Measurements from ENCODE around the gene P2RX5. TPM values are rescaled to one million over a fixed set of nuclear protein-coding genes. Genes with fewer than 3 reads are reported as not detected.

Gene P2RX5
- total RNA-seq, 1 experiment from 2014 or later, result 14.9 TPM

DNA sequence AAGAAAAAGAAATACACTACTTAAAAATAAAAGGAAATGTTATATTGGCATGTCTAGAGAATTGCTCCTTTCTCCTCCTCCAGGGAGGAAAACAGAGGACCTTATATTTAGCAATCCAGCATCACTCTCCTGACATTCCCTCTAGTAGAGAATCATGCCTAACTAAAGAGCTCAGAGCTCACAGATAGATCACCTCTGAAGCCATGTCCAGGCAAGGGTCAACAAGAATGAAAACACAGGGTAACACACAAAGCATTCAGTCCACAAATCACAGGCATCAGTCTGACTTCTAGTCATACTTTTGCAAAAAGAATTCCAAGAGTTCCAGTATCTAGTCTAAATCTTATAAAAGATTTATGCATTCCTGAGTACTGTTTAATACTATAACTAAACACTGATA, 23.3 kb upstream of the P2RX5 start:
- intact Hi-C loops (cut with micrococcal nuclease; ENCODE audit: unreplicated experiment) (no loop called here), in situ Hi-C loops (cut with HindIII; ENCODE audit: low pct_unique_long_range_greater_than_20kb, low sequenced_read_pairs) (no loop called here)
- Histone ChIP-seq H3K4me1 (ENCODE audit: control insufficient read depth, insufficient read depth, low read length) (0 out of 2 replicates have a peak, but pooled peaks cover 4% of the 10 kb centered on the region), H3K27ac (ENCODE audit: low read length) (no peak overlapping the region), H3K4me3 (ENCODE audit: low read depth in 2 of 2, low read length in 2 of 2) (no peak overlapping the region), H3K9me3 (ENCODE audit: control insufficient read depth, insufficient read depth, low read depth, low read length) (no peaks in the 10 kb centered on the region), H3K36me3 (ENCODE audit: control insufficient read depth, insufficient read depth, low read length) (peaks cover 9% of the 10 kb centered on the region), H3K27me3 (ENCODE audit: control insufficient read depth, insufficient read depth, low read length) (no peaks in the 10 kb centered on the region)
- POLR2A ChIA-PET, result no interaction called here
- ATAC-seq (no peak), DNase-seq (ENCODE audit: low read depth, low spot score) (no peak)
- TF ChIP-seq TCF7L2 (IDR thresholded peaks at IDR 0.05; ENCODE audit: low read depth, low read length), result no peak
- TF ChIP-seq POLR2AphosphoS5 (IDR thresholded peaks at IDR 0.05; ENCODE audit: low read depth, low read length), result no peak
- no peak for TF ChIP-seq SIN3A (IDR thresholded peaks at IDR 0.05; ENCODE audit: borderline replicate concordance, insufficient read depth, low read depth, low read length)
- TF ChIP-seq, protein P1, sequence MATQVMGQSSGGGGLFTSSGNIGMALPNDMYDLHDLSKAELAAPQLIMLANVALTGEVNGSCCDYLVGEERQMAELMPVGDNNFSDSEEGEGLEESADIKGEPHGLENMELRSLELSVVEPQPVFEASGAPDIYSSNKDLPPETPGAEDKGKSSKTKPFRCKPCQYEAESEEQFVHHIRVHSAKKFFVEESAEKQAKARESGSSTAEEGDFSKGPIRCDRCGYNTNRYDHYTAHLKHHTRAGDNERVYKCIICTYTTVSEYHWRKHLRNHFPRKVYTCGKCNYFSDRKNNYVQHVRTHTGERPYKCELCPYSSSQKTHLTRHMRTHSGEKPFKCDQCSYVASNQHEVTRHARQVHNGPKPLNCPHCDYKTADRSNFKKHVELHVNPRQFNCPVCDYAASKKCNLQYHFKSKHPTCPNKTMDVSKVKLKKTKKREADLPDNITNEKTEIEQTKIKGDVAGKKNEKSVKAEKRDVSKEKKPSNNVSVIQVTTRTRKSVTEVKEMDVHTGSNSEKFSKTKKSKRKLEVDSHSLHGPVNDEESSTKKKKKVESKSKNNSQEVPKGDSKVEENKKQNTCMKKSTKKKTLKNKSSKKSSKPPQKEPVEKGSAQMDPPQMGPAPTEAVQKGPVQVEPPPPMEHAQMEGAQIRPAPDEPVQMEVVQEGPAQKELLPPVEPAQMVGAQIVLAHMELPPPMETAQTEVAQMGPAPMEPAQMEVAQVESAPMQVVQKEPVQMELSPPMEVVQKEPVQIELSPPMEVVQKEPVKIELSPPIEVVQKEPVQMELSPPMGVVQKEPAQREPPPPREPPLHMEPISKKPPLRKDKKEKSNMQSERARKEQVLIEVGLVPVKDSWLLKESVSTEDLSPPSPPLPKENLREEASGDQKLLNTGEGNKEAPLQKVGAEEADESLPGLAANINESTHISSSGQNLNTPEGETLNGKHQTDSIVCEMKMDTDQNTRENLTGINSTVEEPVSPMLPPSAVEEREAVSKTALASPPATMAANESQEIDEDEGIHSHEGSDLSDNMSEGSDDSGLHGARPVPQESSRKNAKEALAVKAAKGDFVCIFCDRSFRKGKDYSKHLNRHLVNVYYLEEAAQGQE (IDR thresholded peaks at IDR 0.05; ENCODE audit: insufficient read depth in 1 of 2, low read depth in 2 of 2, low read length in 1 of 2), result no peak
- TF ChIP-seq, protein P2, sequence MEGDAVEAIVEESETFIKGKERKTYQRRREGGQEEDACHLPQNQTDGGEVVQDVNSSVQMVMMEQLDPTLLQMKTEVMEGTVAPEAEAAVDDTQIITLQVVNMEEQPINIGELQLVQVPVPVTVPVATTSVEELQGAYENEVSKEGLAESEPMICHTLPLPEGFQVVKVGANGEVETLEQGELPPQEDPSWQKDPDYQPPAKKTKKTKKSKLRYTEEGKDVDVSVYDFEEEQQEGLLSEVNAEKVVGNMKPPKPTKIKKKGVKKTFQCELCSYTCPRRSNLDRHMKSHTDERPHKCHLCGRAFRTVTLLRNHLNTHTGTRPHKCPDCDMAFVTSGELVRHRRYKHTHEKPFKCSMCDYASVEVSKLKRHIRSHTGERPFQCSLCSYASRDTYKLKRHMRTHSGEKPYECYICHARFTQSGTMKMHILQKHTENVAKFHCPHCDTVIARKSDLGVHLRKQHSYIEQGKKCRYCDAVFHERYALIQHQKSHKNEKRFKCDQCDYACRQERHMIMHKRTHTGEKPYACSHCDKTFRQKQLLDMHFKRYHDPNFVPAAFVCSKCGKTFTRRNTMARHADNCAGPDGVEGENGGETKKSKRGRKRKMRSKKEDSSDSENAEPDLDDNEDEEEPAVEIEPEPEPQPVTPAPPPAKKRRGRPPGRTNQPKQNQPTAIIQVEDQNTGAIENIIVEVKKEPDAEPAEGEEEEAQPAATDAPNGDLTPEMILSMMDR (IDR thresholded peaks at IDR 0.05), result no peak
- CTCF ChIA-PET, result no interaction called here
- BruUV-seq (replicated peaks), result no TSS peak

DNA sequence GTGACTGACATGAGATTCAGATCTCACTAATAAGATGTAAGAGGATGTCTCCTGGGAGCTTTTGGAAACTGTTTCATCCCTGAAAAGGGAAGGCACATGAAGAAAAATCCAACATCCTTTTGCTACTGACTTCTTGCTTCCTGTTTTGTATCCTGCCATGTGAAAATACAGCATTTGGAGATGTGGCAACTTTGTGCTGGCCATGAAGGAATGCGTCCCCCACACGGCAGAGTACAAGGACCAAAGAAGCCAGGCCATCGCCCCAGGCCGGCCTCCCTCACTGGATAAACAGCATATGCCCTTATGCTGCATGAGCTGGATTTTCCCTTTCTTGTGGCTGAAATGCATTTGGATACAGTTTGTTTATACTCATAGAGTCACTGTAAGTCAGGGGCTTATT, 22.2 kb upstream of the P2RX5 start:
- in situ Hi-C loops (cut with HindIII; ENCODE audit: low pct_unique_long_range_greater_than_20kb, low sequenced_read_pairs), result no loop called here

More for the DNA sequence above, 22.2 kb upstream of the P2RX5 start:
- Histone ChIP-seq H3K36me3 (ENCODE audit: control insufficient read depth, insufficient read depth, low read length) (peaks cover 9% of the 10 kb centered on the region), H3K4me3 (ENCODE audit: low read depth in 2 of 2, low read length in 2 of 2) (no peak overlapping the region), H3K27ac (ENCODE audit: low read length) (no peak overlapping the region), H3K4me1 (ENCODE audit: control insufficient read depth, insufficient read depth, low read length) (0 out of 2 replicates have a peak, but pooled peaks cover 4% of the 10 kb centered on the region), H3K27me3 (ENCODE audit: control insufficient read depth, insufficient read depth, low read length) (no peaks in the 10 kb centered on the region), H3K9me3 (ENCODE audit: control insufficient read depth, insufficient read depth, low read depth, low read length) (no peaks in the 10 kb centered on the region)
- DNase-seq (ENCODE audit: low read depth, low spot score) (no peak), ATAC-seq (no peak)
- no TSS peak for BruUV-seq (replicated peaks)
- ChIA-PET CTCF (no interaction called here), POLR2A (no interaction called here)
- intact Hi-C loops (cut with micrococcal nuclease; ENCODE audit: unreplicated experiment), result no loop called here
- TF ChIP-seq, protein P2 (IDR thresholded peaks at IDR 0.05), result no peak
- no peak for TF ChIP-seq SIN3A (IDR thresholded peaks at IDR 0.05; ENCODE audit: borderline replicate concordance, insufficient read depth, low read depth, low read length)
- TF ChIP-seq, protein P1 (IDR thresholded peaks at IDR 0.05; ENCODE audit: insufficient read depth in 1 of 2, low read depth in 2 of 2, low read length in 1 of 2), result no peak
- no peak for TF ChIP-seq POLR2AphosphoS5 (IDR thresholded peaks at IDR 0.05; ENCODE audit: low read depth, low read length)
- TF ChIP-seq TCF7L2 (IDR thresholded peaks at IDR 0.05; ENCODE audit: low read depth, low read length), result no peak

Measured in Panc1 (cell line).